NCI-H774 (cell line): ENCODE results near the gene ZNF669.
A peak's percentile ranks its signal among the peaks of the same experiment; 100 is the strongest.

Source experiments
- DNase-seq: peaks from one replicate; lab custom pipeline; 2025; lab: John Stamatoyannopoulos, UW

The ZNF669 gene

GRCh38 chr1:247111259-247111699 is 7.1 kb upstream of the ZNF669 start:
- DNase-seq: no peak

DNA sequence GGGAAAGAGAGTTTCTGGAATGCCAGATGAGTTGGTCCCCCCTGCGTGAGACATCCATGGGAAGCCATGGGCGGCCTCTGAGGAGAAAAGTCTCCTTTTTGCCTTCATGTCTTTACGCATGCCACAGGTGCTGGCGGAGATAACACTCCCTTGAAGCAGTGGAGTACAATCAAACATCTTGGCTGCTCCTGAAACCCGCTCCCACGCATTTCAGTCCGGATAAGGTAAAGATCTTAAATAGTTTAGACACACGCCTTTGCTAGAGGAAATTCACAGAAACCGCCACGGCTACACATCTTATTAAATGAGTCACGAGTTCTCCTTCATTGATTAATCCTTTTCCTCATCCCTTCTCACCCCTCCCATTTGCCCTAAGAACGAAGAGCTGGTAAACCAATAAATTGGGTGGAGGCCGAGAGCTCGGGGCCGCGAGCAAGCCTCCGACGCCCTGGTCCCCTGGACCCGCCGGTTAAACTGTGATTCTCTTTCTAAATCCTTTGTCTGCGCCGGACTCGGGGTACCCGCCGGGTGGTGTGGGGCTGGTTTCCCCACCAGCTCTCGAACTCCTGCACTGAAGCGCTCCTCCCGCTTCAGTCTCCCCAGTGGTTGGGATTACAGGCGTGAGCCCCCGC is 6.6 kb upstream of the ZNF669 start:
- DNase-seq: no peak

GRCh38 chr1:247107694-247108093 is 3.5 kb upstream of the ZNF669 start:
- no peak for DNase-seq

- DNase-seq: no peak
Observed at GRCh38 chr1:247105966-247106365, 1.8 kb upstream of the ZNF669 start.

DNA sequence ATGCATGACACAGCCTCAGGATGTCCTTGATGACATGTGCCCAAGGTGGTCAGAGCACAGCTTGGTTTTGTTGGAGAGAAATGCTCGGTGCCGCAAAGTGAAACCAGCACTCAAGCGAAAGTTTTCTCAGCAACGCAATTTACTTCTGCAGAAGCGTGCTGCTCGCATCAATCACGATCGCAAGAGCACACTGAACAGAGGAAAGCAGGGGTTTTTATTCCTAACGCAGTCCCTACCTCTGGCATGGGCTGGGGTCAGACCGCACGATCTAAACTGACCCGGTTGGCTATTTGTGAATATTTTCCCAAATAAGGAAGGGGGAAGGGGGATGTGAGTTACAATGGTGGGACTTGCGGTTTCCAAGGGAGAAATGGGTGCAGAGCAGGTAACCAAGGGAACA is 809 bp upstream of the ZNF669 start:
- no peak for DNase-seq

DNA sequence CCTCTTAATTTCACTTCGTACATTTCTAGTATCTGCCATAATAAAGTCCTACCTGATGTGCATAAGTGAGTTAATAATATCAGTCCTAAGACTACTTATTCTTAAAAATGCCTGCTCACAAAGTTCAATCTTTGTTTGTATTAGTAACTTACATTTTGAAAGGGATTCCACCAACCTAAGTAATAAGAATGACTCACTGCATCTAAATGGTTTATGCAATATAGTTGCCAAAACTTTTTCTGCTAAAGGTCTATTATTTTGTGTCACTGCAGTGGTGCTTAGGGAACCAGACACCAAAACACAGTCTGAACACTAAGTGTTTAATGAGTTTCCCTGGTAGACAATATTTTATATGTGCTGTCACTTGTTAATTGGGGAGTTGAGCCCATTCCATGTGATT is 1.8 kb downstream of the ZNF669 start:
- DNase-seq: no peak

GRCh38 chr1:247100676-247101279 is 3.4 kb downstream of the ZNF669 start:
- DNase-seq: no peak

GRCh38 chr1:247096958-247097357 is 7.2 kb downstream of the ZNF669 start:
- DNase-seq: no peak

DNA sequence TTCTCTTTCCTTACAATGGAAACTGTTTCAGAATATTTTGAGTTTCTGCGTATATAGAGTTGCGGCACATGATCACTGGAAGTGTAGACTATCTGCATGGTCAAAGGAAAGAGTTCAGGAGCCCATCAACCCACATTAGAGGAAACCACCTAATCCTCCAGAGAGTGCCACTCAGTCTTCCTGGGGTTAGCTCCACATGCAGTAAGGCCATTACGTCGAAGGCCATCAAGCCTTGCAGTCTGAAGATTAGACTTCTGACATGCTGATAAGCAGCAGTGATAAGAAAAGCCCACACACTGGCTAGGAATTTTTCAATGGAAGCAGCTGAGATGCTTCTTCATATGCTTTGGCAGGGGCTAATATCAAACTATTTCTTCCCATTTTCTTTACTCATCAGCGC is 7.6 kb downstream of the ZNF669 start:
- no peak for DNase-seq

DNA sequence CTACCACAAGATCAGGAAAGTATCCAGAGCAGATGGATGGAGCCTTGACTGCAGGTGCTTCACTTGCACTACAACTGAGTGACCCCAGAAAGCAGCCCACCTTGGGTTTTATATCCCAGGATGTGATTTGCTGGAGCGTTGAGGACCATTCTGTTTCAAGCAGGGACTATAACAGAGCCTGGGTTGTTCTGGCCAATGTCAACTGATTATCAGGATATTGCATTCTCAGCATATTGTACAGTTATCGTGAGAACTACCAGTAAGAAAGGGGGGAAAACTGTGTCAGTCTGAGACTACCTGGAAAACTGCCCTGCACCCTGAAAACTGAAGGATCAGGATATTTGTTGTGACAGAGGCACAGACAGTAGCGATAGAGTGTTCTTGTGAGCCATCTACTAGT is 8.0 kb downstream of the ZNF669 start:
- no peak for DNase-seq

- no peak for DNase-seq
Observed at GRCh38 chr1:247090455-247090854, 13.7 kb downstream of the ZNF669 start.

GRCh38 chr1:247089616-247090375 is 14.4 kb downstream of the ZNF669 start:
- no peak for DNase-seq

DNA sequence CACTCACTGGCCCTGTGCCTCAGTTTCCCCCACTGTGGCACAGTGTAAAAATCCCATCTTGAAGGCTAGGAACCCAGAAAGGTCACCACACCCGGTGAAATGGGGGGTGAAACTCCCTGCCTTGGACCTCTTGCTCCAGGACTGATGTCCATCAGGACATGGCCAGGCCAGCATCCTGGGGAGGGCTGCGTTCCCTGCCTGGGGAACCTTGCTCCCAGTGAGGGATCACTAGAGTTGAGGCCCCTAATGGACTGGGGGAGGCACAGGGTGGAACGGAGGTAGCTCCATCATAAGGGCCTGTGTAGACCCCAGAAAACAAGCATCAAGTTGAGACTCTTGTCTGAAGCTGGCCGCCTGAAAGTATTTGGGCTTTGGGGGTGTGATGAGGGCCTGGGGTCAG is 15.2 kb downstream of the ZNF669 start:
- no peak for DNase-seq

DNA sequence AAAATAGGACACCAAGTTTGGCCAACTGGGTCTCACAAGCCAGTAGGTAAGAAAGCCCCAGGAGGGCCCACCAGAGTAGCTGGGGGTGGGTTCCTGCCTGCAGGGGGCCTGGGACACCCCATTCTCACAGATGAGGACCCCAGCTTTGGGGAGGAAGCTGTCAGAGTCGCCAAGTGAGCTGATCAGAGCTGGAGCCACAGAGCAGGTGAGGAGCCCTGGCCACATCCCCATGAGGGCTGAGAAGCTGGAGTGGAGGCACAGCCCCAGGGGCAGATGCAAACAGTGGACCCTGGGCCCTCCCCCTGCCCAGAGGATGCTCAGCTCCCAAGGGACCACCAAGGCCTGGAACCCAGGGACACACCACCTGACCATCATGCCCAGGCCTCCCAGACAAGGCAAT is 16.9 kb downstream of the ZNF669 start:
- no peak for DNase-seq

DNA sequence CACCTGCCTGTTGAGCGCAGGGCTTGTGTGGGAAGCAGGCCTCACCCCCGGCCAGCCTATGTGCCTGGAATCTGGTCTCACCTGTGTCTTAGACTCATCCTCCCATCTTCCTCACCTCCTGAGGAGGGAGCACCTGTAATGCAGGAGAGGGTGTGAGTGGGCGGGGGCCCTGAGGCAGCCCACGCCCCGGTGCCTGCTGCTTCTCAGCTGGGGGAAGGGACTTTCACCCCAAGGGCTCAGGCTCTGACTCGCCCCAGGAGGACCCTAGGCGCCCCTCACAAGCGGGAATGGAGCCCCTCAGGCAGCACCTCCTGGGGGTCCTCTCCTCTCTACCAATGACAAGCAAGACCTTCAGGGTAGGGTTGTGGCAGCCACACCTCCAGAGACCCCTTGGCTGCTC is 18.8 kb downstream of the ZNF669 start:
- DNase-seq: no peak

DNA sequence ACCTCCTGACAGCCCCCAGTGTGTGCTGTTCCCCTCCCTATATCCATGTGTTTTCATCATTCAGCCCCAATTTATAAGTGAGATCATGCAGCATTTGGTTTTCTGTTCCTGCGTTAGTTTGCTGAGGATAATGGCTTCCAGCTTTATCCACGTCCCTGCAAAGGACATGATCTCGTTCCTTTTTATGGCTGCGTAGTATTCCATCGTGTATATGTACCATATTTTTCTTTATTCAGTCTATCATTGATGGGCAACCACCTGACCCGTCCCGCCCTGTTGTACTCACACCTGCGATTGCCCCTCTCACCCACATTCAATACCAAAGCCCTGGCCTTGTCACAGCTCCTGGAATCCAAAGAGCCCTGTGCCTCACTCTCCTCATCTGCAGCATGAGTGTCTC is 19.4 kb downstream of the ZNF669 start:
- no peak for DNase-seq

DNA sequence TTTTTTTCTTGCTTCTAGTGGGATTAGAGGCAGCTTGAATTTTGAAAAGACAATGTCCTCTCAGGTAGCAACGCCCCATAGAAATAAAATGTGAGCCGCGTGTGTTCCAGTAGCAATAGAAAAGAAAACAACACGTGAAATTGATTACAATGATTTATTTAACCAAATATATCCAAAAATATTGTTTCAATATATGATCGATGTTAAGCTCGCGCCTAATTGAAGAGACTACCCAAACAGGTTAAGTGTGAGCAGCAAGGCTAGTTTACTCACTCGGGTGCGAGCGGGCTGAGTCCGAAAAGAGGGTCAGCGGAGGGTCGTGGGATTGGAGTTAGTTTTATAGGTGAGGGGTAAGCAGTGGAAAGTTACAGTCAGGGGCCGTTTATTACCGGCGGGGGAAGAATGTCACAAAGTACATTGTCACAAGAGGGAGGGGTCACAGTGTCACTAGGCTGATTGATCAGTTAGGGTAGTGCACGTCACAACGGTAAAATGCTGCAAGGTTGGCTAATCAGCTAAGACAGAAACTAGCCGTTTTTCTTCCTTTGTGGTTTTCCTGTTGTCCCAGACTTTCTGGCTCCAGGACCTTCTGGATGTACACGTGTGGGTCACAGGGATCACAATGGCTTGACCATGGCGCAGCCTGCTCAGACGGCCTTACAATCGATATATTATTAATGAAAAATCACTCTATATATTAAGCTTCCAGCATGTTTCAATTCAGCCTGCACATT is 24.8 kb downstream of the ZNF669 start:
- DNase-seq: no peak

- DNase-seq: peak; percentile 97
Observed at GRCh38 chr1:247078258-247079140, 25.7 kb downstream of the ZNF669 start, which contains the start of gene ZNF670. Gene ZNF670, minus strand, starts transcription at chr1:247078811. Its CDS starts 215 bp downstream, at chr1:247078596.

DNA sequence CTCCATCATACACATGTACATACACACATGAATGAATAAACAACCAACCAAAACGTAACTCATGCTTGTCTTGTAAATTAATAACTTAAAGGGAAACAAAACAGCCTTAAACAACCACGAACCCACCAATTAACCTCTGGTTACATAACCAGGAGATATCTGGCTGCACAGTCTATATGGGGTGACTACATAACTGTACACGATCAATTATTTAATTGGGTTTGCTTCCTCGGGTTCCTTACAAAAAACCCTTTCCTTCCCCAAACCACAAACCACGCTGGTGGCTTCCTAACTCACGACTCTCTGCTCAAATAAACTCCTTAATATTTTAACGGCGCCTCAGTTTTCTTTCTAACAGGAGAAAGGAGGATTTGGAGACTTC is 26.3 kb downstream of the ZNF669 start:
- no peak for DNase-seq

DNA sequence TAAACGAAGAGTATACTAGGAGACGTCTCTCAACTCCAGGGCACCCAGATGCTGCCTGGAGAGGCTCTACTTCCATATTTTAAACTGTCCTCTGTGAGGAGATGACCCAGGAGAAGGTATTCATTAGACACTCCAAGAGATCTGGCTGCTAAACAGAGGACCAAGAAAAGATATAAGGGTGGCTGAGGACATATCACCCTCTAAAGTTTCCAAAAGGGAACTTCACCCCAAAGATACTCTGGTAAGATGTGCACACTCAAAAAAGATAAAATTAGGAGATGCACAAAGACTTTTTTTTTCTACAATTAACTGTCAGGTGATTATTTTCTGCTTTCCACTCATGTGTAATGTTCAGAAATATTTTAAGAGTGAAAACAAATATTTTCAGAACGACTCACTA is 26.9 kb downstream of the ZNF669 start:
- no peak for DNase-seq

- DNase-seq: no peak
Observed at GRCh38 chr1:247070645-247071044, 33.5 kb downstream of the ZNF669 start.

DNA sequence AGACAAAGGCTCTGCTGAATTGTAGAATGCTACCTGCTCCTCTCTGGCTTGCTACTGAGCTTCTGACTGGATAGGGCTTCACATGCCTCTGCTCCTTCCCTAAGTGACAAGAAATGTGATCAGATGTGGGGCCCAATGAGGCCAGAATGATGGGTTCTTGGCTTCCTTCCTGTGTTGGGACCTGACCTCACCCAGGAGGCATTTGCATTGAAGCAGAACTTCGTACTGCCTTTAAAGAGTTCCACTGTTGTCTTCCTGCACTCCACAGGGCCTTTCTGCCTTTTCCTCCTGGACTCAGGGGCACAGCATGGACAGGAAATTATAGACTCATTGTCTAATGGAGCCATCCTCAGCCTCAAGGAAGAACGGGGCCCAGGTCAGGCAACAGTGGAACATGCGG is 39.9 kb downstream of the ZNF669 start:
- DNase-seq: no peak
